K562 (cell line): Measurements from ENCODE around the gene USP48. TPM values are rescaled to one million over a fixed set of nuclear protein-coding genes. Genes with fewer than 3 reads are reported as not detected.
A peak's percentile ranks its signal among the peaks of the same experiment; 100 is the strongest.

Experiments used
- BDP1 ChIP-seq: IDR thresholded peaks from 3 replicates; pipeline ENCODE4 v1.6.1; 2011; ENCODE audit not compliant: insufficient read length, insufficient read depth
- CCAR2 ChIP-seq: fragments of 200-400 bp; formaldehyde crosslinking; IDR thresholded peaks from 2 replicates; pipeline ENCODE4 v1.6.1; 2017; ENCODE audit warnings: mild to moderate bottlenecking, low read depth, low read length
- CEBPG ChIP-seq, 3 experiments: fragments of 200-800 bp in 1 of 3; sonication (Bioruptor generic) in 1 of 3; sonication (generic) in 1 of 3; formaldehyde crosslinking in 1 of 3; IDR thresholded peaks in 2 of 3; conservative IDR thresholded peaks in 1 of 3; 2 replicates each; pipeline versions ENCODE4 v1.6.1 to v1.8.0; 2016 to 2022; ENCODE audit warnings: missing compliant biosample characterization in 2 of 3, missing genetic modification characterization in 2 of 3, mild to moderate bottlenecking in 1 of 3, missing genetic modification reagents in 1 of 3
- DPF2 ChIP-seq: fragments of 450-650 bp; IDR thresholded peaks from 2 replicates; pipeline ENCODE4 v1.6.1; 2016
- ETV6 ChIP-seq, 3 experiments: fragments of 150-350 bp in 1 of 3; sonication (generic) in 1 of 3; formaldehyde crosslinking in 1 of 3; IDR thresholded peaks; 2 replicates each; pipeline versions ENCODE4 v1.6.1 to v1.8.0; 2014 to 2022; ENCODE audit warnings: borderline replicate concordance in 2 of 3, low read depth in 2 of 3, antibody characterized with exemption in 1 of 3, low read length in 1 of 3, mild to moderate bottlenecking in 1 of 3, missing genetic modification reagents in 1 of 3
- FOS ChIP-seq: IDR thresholded peaks from 3 replicates; pipeline ENCODE4 v1.6.1; 2011; ENCODE audit not compliant: insufficient read length; ENCODE audit errors: extremely low read depth
- GATA2 ChIP-seq: sonication (generic); formaldehyde crosslinking; IDR thresholded peaks from 2 replicates; pipeline ENCODE4 v1.4.0; 2020; ENCODE audit warnings: mild to moderate bottlenecking, missing genetic modification reagents
- HEY1 ChIP-seq: fragments of 250-450 bp; sonication (Bioruptor Pico); IDR thresholded peaks from 2 replicates; pipeline ENCODE4 v1.5.0; 2020; ENCODE audit warnings: mild to moderate bottlenecking, moderate library complexity, borderline replicate concordance
- NEUROD1 ChIP-seq: fragments of 150-350 bp; IDR thresholded peaks from 2 replicates; pipeline ENCODE4 v1.6.1; 2014; ENCODE audit warnings: borderline replicate concordance, low read length, low read depth; ENCODE audit not compliant: partially characterized antibody
- PCBP2 ChIP-seq: fragments of 200-400 bp; formaldehyde crosslinking; IDR thresholded peaks from 2 replicates; pipeline ENCODE4 v1.6.1; 2018; ENCODE audit warnings: low read length, low read depth, mild to moderate bottlenecking, moderate library complexity; ENCODE audit not compliant: poor library complexity, severe bottlenecking
- SLC30A9 ChIP-seq: fragments of 250-450 bp; sonication (Bioruptor Pico); IDR thresholded peaks from 2 replicates; pipeline ENCODE4 v1.8.0; 2022; ENCODE audit warnings: mild to moderate bottlenecking, moderate library complexity
- TEAD1 ChIP-seq, 2 experiments: fragments of 450-650 bp in 1 of 2; sonication (generic) in 1 of 2; formaldehyde crosslinking; IDR thresholded peaks; 2 replicates each; pipeline versions ENCODE4 v1.4.0 to v1.8.0; 2020 to 2022; ENCODE audit warnings: mild to moderate bottlenecking in 2 of 2, missing genetic modification reagents in 1 of 2
- THAP12 ChIP-seq: fragments of 250-450 bp; sonication (Bioruptor Pico); IDR thresholded peaks from 2 replicates; pipeline ENCODE4 v1.9.0; 2021; ENCODE audit warnings: mild to moderate bottlenecking, inconsistent platforms
- ZBTB17 ChIP-seq: fragments of 450-650 bp; formaldehyde crosslinking; IDR thresholded peaks from 2 replicates; pipeline ENCODE4 v1.4.0; 2020; ENCODE audit warnings: mild to moderate bottlenecking
- ZBTB2 ChIP-seq: fragments of 450-650 bp; IDR thresholded peaks from 2 replicates; pipeline ENCODE4 v1.6.1; 2016; ENCODE audit warnings: antibody characterized with exemption
- ZNF23 ChIP-seq: fragments of 250-450 bp; sonication (Bioruptor Pico); IDR thresholded peaks from 2 replicates; pipeline ENCODE4 v1.4.0; 2020; ENCODE audit warnings: mild to moderate bottlenecking
- ZNF57 ChIP-seq: fragments of 450-650 bp; formaldehyde crosslinking; IDR thresholded peaks from 2 replicates; pipeline ENCODE4 v1.4.0; 2020; ENCODE audit warnings: mild to moderate bottlenecking, moderate library complexity
- ZNF592 ChIP-seq: fragments of 450-650 bp; IDR thresholded peaks from 2 replicates; pipeline ENCODE4 v1.6.1; 2017; ENCODE audit warnings: antibody characterized with exemption, mild to moderate bottlenecking
- polyA plus RNA-seq, 8 experiments: library from polyadenylated mRNA; depleted of rRNA in 4 of 8; stranded (reverse) in 5 of 8; unstranded in 3 of 8; fragments of >200 nt; fragmentation: Nextera tagmentation in 2 of 8; fragmentation: Illumina TruSeq in 1 of 8; extraction: Ambion mirVana in 2 of 8; extraction: Trizol in 1 of 8; gene quantifications; 2 replicates each; pipeline versions ENCODE4 v1.2.1 to v1.2.3, GENCODE V29; 2011 to 2014; ENCODE audit warnings: inconsistent platforms in 1 of 8, missing spikeins in 1 of 8
- total RNA-seq, 7 experiments: library from RNA; depleted of rRNA in 6 of 7; stranded (reverse); fragments of >200 nt in 6 of 7; fragmentation: Illumina TruSeq in 2 of 7; extraction: Trizol in 2 of 7; gene quantifications; 2 replicates each; pipeline versions ENCODE4 v1.2.1 to v1.2.3, GENCODE V29; 2011 to 2021; ENCODE audit warnings: low replicate concordance in 1 of 7

The USP48 gene
- total and polyA plus RNA-seq, 9 of the 15 experiments (the other 6 are each of a cell fraction or from before 2014, with no cell fraction given) = 23.3 to 123 (median 106) TPM

- TF ChIP-seq ZBTB2 (peak; percentile 63; the same call in 1 of the 2 replicates), BDP1 (no peak), ZNF23 (no peak), ZBTB17 (CRISPR knock-in tag) (peak; percentile 55; the same call in 1 of the 2 replicates), TEAD1 (CRISPR knock-in tag; IDR thresholded peaks at IDR 0.05) (peak in 1 of 2 experiments; percentile 32; a peak in 1 of 4 replicates), THAP12 (CRISPR knock-in tag) (no peak), ZNF592 (peak; percentile 93), FOS (no peak), PCBP2 (no peak), SLC30A9 (no peak), CCAR2 (no peak), CEBPG (CRISPR knock-in tag; IDR thresholded peaks at IDR 0.05) (peak; percentile 85), CEBPG (tag; conservative IDR thresholded peaks at IDR 0.05 in 1 of 2, IDR thresholded peaks at IDR 0.05 in 1 of 2) (peak; percentile 42 to 86; a peak in 3 of 4 replicates), HEY1 (no peak), ETV6 (IDR thresholded peaks at IDR 0.05; ENCODE audit: borderline replicate concordance in 1 of 2, low read depth in 2 of 2, low read length in 1 of 2) (no peak), ETV6 (CRISPR knock-in tag; IDR thresholded peaks at IDR 0.05; ENCODE audit: borderline replicate concordance) (0 out of 2 replicates have a peak, but pooled peaks have one; percentile 41), ZNF57 (CRISPR knock-in tag) (no peak), NEUROD1 (peak; percentile 7), DPF2 (no peak), GATA2 (CRISPR knock-in tag) (no peak)
Measured at GRCh38 chr1:21670059-21670881, 112.7 kb downstream of the USP48 start (continued).
